Stomach smooth muscle (tissue), 2 donors: Measurements from ENCODE around the gene MRPL2.

Experiments
- H3K27ac ChIP-seq: one replicate; pipeline ENCODE4 v1.7.0; 2013; ENCODE audit warnings: mild to moderate bottlenecking, low read length, inconsistent platforms
- H3K27me3 ChIP-seq, 2 donors: one replicate each; pipeline ENCODE4 v1.7.0; 2013; ENCODE audit warnings: low read length in 2 of 2; ENCODE audit not compliant: insufficient read depth in 2 of 2, control insufficient read depth in 1 of 2
- H3K36me3 ChIP-seq, 2 donors: one replicate each; pipeline ENCODE4 v1.7.0; 2013; ENCODE audit warnings: low read length in 2 of 2; ENCODE audit not compliant: control insufficient read depth in 2 of 2, insufficient read depth in 2 of 2
- H3K4me1 ChIP-seq: one replicate; pipeline ENCODE4 v1.7.0; 2013; ENCODE audit warnings: low read length; ENCODE audit not compliant: control insufficient read depth, insufficient read depth
- H3K4me3 ChIP-seq, 2 donors: one replicate each; pipeline ENCODE4 v1.7.0; 2013; ENCODE audit warnings: low read length in 2 of 2
- H3K9ac ChIP-seq, 2 donors: one replicate each; pipeline ENCODE4 v1.7.0; 2013; ENCODE audit warnings: low read length in 2 of 2, mild to moderate bottlenecking in 1 of 2
- H3K9me3 ChIP-seq, 2 donors: one replicate each; pipeline ENCODE4 v1.7.0; 2013; ENCODE audit warnings: low read length in 2 of 2; ENCODE audit not compliant: control insufficient read depth in 2 of 2
- donor health status: healthy.
- donor health status: Pancreatic carcinoma.

Gene MRPL2

GRCh38 chr6:43093436-43094289 lies 34.4 kb upstream of the MRPL2 start:
- H3K27me3 ChIP-seq = no peaks in the 10 kb centered on the region
- H3K4me1 ChIP-seq = peaks cover 8% of the 10 kb centered on the region
- H3K9me3 ChIP-seq = no peaks in the 10 kb centered on the region
- H3K27ac ChIP-seq = peak overlapping the region; percentile 60
- H3K36me3 ChIP-seq = no peaks in the 10 kb centered on the region
- peak overlapping the region; percentile 48 to 73 for H3K9ac ChIP-seq
- peak overlapping the region; percentile 67 to 74 for H3K4me3 ChIP-seq

GRCh38 chr6:43092635-43093034 lies 33.4 kb upstream of the MRPL2 start:
- H3K4me3 ChIP-seq = no peak overlapping the region
- H3K36me3 ChIP-seq = no peaks in the 10 kb centered on the region
- no peak overlapping the region for H3K9ac ChIP-seq
- H3K4me1 ChIP-seq = peaks cover 8% of the 10 kb centered on the region
- no peaks in the 10 kb centered on the region for H3K27me3 ChIP-seq
- no peak overlapping the region for H3K27ac ChIP-seq
- H3K9me3 ChIP-seq = no peaks in the 10 kb centered on the region

GRCh38 chr6:43091436-43091991 lies 32.3 kb upstream of the MRPL2 start:
- peaks cover 8% of the 10 kb centered on the region for H3K4me1 ChIP-seq
- no peaks in the 10 kb centered on the region for H3K36me3 ChIP-seq
- no peak overlapping the region for H3K9ac ChIP-seq
- no peak overlapping the region for H3K27ac ChIP-seq
- H3K9me3 ChIP-seq = no peaks in the 10 kb centered on the region
- H3K4me3 ChIP-seq = no peak overlapping the region
- H3K27me3 ChIP-seq = no peaks in the 10 kb centered on the region

- no peak overlapping the region for H3K27ac ChIP-seq
These were observed 31.8 kb upstream of the MRPL2 start for GRCh38 chr6:43091020-43091419.

GRCh38 chr6:43090559-43090956 lies 31.3 kb upstream of the MRPL2 start:
- H3K27me3 ChIP-seq = no peaks in the 10 kb centered on the region
- no peak overlapping the region for H3K27ac ChIP-seq
- H3K4me1 ChIP-seq = peaks cover 8% of the 10 kb centered on the region
- H3K9me3 ChIP-seq = no peaks in the 10 kb centered on the region
- no peak overlapping the region for H3K4me3 ChIP-seq
- no peak overlapping the region for H3K9ac ChIP-seq
- H3K36me3 ChIP-seq = no peaks in the 10 kb centered on the region

More at GRCh38 chr6:43091020-43091419, 31.8 kb upstream of the MRPL2 start:
- no peak overlapping the region for H3K4me3 ChIP-seq
- H3K27me3 ChIP-seq = no peaks in the 10 kb centered on the region
- H3K9ac ChIP-seq = no peak overlapping the region
- H3K9me3 ChIP-seq = no peaks in the 10 kb centered on the region
- H3K4me1 ChIP-seq = peaks cover 8% of the 10 kb centered on the region
- H3K36me3 ChIP-seq = no peaks in the 10 kb centered on the region

- Histone ChIP-seq H3K4me3 (no peak overlapping the region), H3K9ac (no peak overlapping the region), H3K27me3 (no peaks in the 10 kb centered on the region), H3K27ac (no peak overlapping the region), H3K4me1 (peaks cover 8% of the 10 kb centered on the region), H3K9me3 (no peaks in the 10 kb centered on the region), H3K36me3 (no peaks in the 10 kb centered on the region)
These were observed 30.8 kb upstream of the MRPL2 start for GRCh38 chr6:43089874-43090558.

- H3K27me3 ChIP-seq = no peaks in the 10 kb centered on the region
- peaks cover 8% of the 10 kb centered on the region for H3K4me1 ChIP-seq
- no peak overlapping the region for H3K9ac ChIP-seq
- H3K9me3 ChIP-seq = no peaks in the 10 kb centered on the region
- H3K27ac ChIP-seq = no peak overlapping the region
- H3K36me3 ChIP-seq = no peaks in the 10 kb centered on the region
- no peak overlapping the region for H3K4me3 ChIP-seq
These were observed 30.2 kb upstream of the MRPL2 start for GRCh38 chr6:43089467-43089866.

GRCh38 chr6:43088654-43089056 lies 29.4 kb upstream of the MRPL2 start:
- Histone ChIP-seq H3K4me3 (no peak overlapping the region), H3K9me3 (no peaks in the 10 kb centered on the region), H3K36me3 (no peaks in the 10 kb centered on the region), H3K27me3 (no peaks in the 10 kb centered on the region), H3K4me1 (peaks cover 3% of the 10 kb centered on the region), H3K27ac (no peak overlapping the region), H3K9ac (no peak overlapping the region)

GRCh38 chr6:43086022-43086658 lies 26.9 kb upstream of the MRPL2 start:
- H3K9ac ChIP-seq = no peak overlapping the region
- H3K9me3 ChIP-seq = no peaks in the 10 kb centered on the region
- peaks cover 4% of the 10 kb centered on the region for H3K4me1 ChIP-seq
- no peak overlapping the region for H3K27ac ChIP-seq
- no peak overlapping the region for H3K4me3 ChIP-seq
- no peaks in the 10 kb centered on the region for H3K36me3 ChIP-seq
- no peaks in the 10 kb centered on the region for H3K27me3 ChIP-seq

- Histone ChIP-seq H3K9ac (no peak overlapping the region), H3K27ac (no peak overlapping the region)
These were observed 23.8 kb upstream of the MRPL2 start for GRCh38 chr6:43082806-43083655.

More at GRCh38 chr6:43082806-43083655, 23.8 kb upstream of the MRPL2 start:
- H3K4me3 ChIP-seq = no peak overlapping the region
- peaks cover 2 to 3% of the 10 kb centered on the region in 2 donors for H3K27me3 ChIP-seq
- peaks cover 4% of the 10 kb centered on the region for H3K4me1 ChIP-seq
- no peaks in the 10 kb centered on the region for H3K9me3 ChIP-seq
- no peaks in the 10 kb centered on the region for H3K36me3 ChIP-seq
